Posterior vena cava (tissue), 2 donors: ENCODE results near the gene ICA1. TPM values are rescaled to one million over a fixed set of nuclear protein-coding genes. Genes with fewer than 3 reads are reported as not detected.
"Not testable (repeated sequence)": the region's sequence is repeated elsewhere in the genome, so short reads cannot be mapped to it uniquely, and the experiment has no call there.

Source experiments
- DNase-seq: peaks from one replicate; pipeline ENCODE4 v3.0.0-alpha.2; 2020; ENCODE audit warnings: low spot score
- intact Hi-C, 2 donors: fragments of 100-400 bp; cut with DNase I; formaldehyde crosslinking; loops; one replicate each; pipeline versions ENCODE4 v1.14.1 to v1.14.2; 2022 to 2023
- total RNA-seq, 2 donors: library from RNA; stranded (reverse); fragmentation: NEBNext Ultra II Directional; extraction: Animal tissue kit (Norgen Biotek cat#: 25700); gene quantifications; one replicate each; pipeline ENCODE4 v1.2.1, GENCODE V29; 2021
- donor health status: DM: yes; HTN: yes; CAD: no.
- donor health status: DM: yes; HTN: yes; CAD: no.

The ICA1 gene
- total RNA-seq, 2 donors from 2014 or later, result 9.4 to 11.8 TPM

DNA sequence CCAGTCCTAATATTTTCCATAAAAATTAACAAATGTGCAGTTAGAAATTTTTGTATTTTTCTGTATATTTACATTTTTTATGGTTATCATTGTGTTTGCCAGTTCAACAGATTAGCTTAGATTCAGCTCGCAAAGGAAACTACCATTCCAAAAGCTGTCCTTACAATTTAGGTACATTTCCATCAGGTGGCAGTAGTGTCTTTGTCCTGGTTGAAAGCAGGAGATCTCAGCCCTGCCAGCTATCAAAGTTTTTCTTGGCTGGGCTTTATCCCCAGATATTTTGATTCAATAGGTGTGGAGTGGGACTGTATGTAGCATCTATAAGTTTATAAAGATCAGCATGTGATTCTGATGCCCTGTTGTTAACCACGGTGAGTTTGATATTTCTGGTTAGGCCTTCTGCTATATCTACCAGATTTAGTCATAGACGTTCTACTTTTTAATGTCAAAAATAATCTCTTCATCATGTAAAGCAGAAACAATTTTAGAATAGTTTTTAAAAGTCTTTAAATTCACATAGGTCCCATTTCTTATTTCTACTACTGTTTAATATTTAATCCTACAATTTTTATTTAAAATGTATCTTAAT is 15.5 kb upstream of the ICA1 start:
- intact Hi-C loops, result no loop called here
- DNase-seq, result no peak

DNA sequence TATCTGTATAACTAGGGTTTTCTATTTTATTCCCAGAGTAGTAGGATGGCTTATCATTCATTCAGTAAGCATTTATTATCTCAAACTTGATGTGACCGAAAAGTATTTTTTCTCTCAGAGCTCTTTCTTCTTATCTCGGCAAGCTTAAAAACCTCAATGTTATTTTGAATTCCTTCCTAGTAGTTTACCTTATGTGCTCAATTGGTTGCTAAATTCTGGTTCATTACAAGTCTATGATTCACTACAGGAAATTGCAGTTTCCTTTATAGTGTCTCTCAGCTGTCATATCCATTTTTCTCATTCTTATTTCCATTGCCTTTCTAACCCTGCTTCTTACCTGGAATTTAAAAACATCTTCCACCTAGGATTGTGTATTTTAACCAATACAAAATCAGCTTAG is 12.6 kb upstream of the ICA1 start:
- no peak for DNase-seq
- intact Hi-C loops, result no loop called here

DNA sequence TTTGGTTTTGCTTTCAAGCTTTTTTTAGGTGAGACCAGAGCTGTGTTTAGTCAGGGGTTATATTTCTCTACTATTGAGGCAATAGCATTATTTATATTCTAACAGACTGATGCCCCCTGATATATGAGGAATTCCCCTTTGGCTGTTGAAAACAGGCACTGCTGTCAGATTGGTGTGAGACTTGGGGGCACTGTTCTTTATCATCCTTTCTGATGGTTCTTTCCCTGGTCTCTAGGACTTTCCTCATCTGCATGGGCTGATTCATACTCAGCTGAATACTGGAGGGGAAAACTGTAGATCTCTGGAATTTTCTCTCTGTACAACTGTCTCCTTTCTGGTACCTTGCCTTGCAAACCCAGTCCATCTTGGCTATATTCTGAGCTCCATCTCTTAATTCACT is 10.0 kb upstream of the ICA1 start:
- intact Hi-C loops, result no loop called here
- DNase-seq, result no peak

DNA sequence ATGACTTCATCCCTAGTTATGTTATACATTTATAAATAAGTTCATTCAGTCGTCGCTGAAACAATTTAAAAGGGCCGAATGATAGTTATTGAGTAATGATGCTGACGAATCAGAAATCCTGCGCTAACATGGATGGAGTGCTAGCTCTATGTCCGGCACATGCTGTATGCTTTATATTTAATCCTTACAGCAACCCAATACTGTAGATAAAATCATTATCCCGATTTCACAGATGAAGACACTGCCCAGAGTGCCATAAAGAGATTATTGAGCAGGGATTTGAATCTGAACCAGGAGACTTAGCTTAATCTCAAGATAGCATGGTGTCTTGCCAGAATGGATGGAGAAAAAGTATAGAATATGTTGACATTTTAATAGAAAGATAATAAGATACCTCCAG is 1.1 kb upstream of the ICA1 start:
- intact Hi-C loops, result no loop called here

DNA sequence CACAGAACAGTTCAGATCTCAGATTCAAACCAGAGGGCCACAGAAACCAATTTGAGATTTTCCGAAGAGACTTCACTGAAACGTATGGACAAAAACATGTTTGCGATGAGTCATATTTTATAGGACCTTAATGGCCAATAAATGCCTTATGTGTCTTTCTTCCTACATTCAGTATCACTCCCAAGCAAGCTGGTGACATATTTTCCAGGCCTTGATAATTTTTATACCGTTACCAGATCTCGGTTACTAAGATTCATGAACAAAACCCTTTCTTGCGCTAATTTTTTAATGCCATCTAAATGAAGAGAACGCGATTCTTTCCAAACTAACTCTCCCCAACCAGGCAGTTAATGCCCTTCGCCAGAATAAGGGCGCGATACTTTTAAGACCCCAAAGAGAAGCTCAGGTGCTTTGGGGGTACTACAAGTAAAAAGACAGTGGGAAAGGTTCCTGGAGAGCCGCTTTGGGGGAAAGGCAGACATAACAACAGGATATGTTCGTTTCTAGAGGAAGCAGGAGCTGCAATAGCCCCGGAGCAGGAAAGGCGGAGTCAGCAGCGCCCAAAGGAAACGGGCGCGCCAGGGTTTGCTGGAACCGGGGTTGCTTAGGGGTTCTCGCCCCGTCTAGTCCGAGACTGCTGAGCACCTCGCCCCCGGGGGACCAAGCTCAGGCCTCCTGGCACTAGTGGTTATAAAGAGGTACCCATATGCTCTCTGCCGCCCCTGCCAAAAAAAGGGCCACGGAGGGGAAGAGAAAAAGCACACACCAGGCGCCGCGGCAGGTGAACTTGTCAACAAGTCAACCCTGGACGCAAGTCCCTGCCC is 884 bp downstream of the ICA1 start:
- peak; percentile 87 for DNase-seq
- intact Hi-C loops, result no loop called here

More for the DNA sequence above, 1.1 kb upstream of the ICA1 start:
- no peak for DNase-seq

DNA sequence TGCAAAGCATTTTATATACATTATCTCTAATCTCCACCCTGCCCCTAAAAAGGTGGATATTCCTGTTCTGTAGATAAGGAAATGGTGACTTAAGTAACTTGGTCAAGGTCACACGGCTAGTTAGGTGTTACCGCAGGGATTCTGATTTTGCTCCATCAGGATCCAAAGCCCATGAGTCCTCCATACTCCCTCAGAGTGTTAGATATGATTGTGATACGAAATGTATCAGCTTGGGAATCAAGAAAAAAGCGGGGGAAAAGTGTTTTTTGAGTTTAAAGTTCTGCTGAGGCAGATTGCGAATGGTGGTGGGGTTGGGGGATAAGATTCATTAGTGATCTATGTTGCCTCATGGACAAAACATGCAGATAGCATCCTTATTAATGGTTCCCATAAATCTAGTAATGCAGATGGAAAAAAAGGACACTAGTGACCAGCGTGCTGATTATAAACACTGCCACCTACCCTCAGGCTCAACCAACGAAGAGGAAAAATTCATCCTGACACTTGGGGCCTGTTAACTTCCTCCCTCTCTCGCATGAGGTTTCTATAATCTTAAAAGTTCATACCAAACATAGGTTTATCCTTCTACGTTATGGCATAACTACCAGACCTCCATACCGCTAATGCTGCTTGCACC is 2.3 kb downstream of the ICA1 start:
- intact Hi-C loops, result no loop called here
- DNase-seq, result no peak

DNA sequence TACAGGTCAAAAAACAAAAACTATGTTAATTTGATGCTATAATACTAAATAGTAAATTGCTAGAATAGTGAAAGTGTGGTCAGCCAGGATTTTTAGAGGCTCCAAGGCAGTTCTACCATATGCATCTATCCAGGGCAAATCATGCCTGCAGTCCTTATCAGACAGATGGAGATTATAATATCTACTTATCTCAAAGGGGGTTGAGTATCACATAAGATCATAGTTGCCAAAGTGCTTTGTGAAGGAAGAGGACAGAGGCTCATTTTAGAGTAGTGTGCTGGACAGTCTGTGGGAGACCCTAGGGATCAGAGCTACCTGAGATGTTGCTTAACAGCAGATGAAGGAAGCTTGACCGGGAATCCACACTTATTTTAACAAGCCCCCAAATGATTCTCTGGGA is 3.2 kb downstream of the ICA1 start:
- intact Hi-C loops, result no loop called here
- DNase-seq, result no peak

DNA sequence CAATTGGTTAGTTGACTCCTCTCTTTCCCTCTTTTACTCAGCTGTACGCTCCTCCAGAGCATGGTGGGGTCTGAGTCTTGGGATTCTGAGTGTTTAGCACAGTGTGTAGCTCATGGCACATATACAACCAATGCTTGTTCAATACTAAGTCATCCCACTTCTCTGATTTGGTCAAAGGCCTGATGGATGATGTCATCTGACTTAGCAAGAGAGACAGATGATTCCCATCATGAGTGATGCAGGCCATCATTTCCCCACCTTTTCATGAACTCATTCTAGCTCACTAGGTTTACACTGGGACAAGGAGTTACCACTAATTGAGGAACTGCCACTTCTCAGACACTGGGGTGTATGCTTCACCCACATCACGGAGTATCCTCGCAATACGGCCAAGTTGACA is 3.8 kb downstream of the ICA1 start:
- DNase-seq, result no peak
- intact Hi-C loops, result no loop called here

DNA sequence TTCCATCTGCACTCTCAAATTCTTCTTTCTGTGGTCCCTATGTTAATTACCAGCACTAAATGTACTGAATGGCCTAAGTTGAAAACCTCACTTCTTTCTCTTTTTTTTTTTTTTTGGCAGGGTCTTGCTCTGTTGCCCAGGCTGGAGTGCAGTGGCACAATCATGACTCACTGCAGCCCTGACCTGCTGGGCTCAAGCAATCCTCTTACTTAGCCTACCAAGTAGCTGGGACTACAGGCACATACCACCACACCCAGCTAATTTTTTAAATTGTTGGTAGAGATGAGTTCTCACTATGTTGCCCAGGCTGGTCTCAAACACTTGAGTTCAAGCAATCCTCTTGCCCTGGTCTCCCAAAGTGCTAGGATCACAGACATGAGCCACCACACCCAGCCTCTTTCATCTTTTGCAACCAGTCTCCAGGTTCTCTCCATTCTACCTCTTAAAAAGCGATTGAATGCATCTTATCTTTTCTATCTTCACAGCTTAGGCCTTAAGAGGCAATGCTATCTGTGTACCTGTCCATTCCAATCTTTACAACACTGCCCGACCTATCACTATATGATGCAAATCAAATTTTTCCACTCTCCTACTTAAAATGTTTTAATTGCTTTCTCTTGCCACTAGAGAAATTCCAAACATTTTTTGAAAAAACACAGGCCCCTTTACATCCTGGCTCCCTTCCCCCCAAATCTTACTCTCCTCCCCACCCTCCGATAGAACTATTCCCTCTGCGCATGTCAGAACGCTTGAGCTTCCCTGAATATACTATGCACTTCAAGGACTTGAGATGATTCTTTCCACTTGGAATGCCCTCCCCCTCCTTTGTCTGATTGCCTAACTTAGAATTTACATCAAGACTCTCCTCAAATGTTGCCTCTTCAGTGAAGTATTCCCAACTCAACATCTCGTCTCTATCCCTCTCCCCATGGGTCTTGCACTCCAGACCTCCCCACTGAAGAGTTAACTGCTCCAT is 6.0 kb downstream of the ICA1 start:
- DNase-seq, result no peak
- intact Hi-C loops, result no loop called here

DNA sequence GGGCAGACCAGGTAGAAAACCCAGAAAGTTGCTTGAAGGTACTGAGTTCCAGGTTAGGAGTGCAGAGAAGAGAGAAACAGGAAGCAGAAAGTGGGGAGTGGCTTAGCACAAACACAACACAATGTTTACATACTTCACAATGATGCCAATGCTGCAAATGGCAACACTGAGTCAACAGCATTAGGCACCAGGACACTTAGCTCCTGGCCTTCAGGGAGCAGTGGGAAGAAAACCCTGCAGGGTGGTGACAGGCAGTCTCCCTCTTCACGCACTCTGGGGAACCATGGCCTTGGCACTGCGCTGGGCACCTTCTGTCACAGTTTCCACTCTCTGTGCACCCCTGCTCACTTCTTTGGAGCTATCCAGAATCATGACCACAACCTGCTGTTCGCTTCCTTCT is 7.3 kb downstream of the ICA1 start:
- DNase-seq, result no peak
- intact Hi-C loops, result no loop called here

DNA sequence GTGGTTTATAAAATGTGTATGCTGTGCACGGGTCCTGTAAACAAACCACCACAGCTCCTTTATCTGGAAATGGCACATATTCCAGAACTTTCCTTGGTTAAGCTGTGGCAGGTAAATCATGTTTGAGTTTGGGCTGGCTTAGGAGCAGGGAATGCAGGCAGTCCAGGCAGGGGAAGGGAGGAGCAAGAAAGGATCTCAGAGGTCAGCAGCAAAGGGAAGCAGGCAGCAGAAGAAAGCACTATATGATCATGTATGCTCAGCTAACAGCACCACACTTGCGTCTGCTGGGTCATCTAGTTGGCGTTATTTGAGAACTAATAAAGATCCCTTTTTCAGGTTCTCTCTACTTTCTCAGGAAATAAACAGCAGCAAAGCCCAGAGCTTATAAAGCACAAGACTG is 7.8 kb downstream of the ICA1 start:
- no peak for DNase-seq
- intact Hi-C loops, result no loop called here

DNA sequence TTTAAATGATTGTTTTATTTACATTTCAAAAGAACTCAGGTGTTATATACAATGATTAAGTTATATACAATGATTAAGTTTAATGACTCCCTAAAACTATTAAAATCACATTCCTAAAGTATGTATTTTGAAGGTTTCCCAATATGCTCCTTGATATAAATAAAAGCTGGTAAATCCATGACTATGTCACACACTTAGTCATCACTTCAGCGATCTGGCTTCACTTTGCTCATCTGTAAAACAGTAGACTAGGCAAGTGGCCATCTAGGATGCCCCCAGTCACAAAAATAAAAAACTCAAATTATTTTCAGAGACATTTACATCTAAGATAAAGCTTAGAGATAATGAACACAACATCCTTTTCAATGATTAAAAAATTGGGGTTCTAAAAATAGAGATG is 10.8 kb downstream of the ICA1 start:
- intact Hi-C loops, result no loop called here
- DNase-seq, result no peak

DNA sequence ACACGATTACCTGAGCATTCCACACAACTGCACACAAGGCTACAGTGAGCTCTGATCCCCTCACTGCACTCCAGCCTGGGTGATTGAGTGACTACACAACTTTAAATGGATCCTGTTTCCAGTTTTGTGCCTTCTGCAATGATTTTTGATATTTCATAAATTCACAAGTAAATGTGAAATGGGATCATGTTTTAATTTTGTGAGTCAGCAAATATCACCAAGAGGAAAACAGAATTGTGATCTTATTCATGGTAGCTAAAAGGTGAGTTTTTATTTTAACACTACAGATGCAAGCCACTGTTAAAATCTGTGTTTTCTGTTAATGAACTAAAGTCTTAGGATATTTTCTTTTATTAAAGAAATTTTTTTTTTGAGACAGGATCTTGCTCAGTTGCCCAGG is 11.4 kb downstream of the ICA1 start:
- no peak for DNase-seq
- intact Hi-C loops, result no loop called here

DNA sequence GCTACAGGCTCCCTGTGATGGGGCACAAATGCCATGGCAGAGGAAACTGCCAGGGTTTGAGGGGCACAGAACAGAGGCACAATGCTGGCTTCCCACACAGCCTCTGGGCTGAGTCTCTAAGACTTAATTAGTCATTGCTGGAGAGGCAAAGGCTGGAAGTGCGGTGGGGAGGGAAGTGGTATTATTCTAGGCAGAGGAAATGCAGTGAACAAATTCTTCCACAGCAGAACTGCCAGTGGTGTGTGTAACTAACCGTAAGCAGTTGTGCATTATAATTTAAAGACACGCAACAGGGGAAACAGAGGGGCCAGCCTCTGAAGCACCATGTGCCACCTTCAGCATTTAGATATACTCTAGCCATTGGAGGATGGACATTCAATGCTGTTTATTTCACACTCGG is 12.8 kb downstream of the ICA1 start:
- intact Hi-C loops, result no loop called here
- DNase-seq, result no peak

DNA sequence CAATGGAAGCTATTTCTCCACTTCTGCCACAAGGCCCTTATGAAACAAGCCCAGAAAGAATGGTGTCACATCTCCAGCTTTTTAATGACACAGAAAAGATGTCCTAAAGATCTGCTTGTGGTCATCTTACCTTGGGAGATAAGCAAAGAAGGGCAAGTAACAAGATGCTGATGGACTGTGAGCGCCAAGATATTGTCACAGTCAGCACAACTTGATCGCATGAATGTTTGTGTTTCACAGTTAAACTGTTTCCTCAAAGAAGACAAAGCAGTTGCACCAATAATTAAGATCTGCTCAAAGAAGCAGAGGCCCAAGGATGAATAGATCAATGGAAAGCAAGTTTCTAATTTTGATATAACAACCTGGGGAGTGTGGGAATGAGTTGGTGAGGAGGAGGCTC is 15.9 kb downstream of the ICA1 start:
- intact Hi-C loops, result no loop called here
- no peak for DNase-seq

DNA sequence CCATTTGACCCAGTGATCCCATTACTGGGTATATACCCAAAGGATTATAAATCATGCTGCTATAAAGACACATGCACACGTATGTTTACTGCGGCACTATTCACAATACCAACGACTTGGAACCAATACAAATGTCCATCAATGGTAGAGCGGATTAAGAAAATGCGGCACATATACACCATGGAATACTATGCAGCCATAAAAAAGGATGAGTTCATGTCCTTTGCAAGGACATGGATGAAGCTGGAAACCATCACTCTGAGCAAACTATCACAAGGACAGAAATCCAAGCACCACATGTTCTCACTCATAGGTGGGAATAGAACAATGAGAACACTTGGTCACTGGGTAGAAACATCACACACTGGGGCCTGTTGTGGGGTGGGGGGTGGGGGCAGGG is 16.9 kb downstream of the ICA1 start:
- DNase-seq, intact Hi-C loops: not testable (repeated sequence)

DNA sequence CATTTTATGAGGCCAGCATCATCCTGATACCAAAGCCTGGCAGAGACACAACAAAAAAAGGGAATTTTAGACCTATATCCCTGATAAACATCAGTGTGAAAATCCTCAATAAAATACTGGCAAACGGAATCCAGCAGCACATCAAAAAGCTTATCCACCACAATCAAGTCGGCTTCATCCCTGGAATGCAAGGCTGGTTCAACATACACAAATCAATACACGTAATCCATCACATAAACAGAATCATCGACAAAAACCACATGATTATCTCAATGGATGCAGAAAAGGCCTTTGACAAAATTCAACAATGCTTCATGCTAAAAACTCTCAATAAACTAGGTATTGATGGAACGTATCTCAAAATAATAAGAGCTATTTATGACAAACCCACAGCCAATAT is 18.9 kb downstream of the ICA1 start:
- DNase-seq, intact Hi-C loops: not testable (repeated sequence)

DNA sequence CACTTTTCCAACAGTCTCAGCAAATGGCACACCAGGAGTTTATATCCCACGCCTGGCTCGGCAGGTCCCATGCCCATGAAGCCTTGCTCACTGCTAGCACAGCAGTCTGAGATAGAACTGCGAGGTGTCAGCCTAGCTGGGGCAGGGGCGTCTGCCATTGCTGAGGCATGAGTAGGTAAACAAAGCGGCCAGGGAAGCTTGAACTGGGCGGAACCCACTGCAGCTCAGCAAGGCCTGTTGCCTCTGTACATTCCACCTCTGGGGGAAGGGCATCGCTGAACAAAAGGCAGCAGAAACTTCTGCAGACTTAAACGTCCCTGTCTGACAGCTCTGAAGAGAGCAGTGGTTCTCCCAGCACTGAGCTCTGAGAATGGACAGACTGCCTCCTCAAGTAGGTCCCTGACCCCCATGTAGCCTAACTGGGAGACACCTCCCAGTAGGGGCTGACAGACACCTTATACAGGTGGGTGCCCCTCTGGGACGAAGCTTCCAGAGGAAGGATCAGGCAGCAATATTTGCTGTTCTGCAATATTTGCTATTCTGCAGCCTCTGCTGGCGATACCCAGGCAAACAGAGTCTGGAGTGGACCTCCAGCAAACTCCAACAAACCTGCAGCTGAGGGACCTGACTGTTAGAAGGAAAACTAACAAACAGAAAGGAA is 22.1 kb downstream of the ICA1 start:
- intact Hi-C loops, result loop anchor here in 1 of 2 donors (10.0 kb wide), 1 partner anchor 875 kb away; no protein-coding TSS in a partner anchor
- DNase-seq, result not testable (repeated sequence)
